Left lung (tissue), 10 donors: ENCODE data around the gene GLIS1. TPM values are rescaled to one million over a fixed set of nuclear protein-coding genes. Genes with fewer than 3 reads are reported as not detected.
A peak's percentile ranks its signal among the peaks of the same experiment; 100 is the strongest.

ENCODE experiments used
- ATAC-seq: fragments of 200-7000 bp; cut with Tn5 transposase; one replicate; pipeline ENCODE4 v1.9.1; 2020; ENCODE audit warnings: moderate library complexity
- DNase-seq, 4 donors: peaks; one replicate each; pipeline ENCODE4 v3.0.0-alpha.2; 2013 to 2020
- H3K27ac ChIP-seq, 2 donors: fragments of 200-600 bp; sonication (generic) in 1 of 2; one replicate each; pipeline versions ENCODE4 v1.5.0 to v1.8.0; 2020 to 2021
- H3K27me3 ChIP-seq, 2 donors: fragments of 200-600 bp; sonication (generic) in 1 of 2; one replicate each; pipeline versions ENCODE4 v1.5.0 to v1.8.0; 2020 to 2021
- H3K36me3 ChIP-seq, 2 donors: fragments of 200-600 bp; sonication (generic) in 1 of 2; one replicate each; pipeline versions ENCODE4 v1.5.0 to v1.8.0; 2020 to 2021
- H3K4me1 ChIP-seq, 2 donors: fragments of 200-600 bp; one replicate each; pipeline ENCODE4 v1.8.0; 2021
- H3K4me3 ChIP-seq, 2 donors: fragments of 200-600 bp; sonication (generic) in 1 of 2; one replicate each; pipeline versions ENCODE4 v1.5.0 to v1.8.0; 2020 to 2021; ENCODE audit warnings: mild to moderate bottlenecking in 1 of 2
- H3K9me3 ChIP-seq, 2 donors: fragments of 200-600 bp; sonication (generic) in 1 of 2; one replicate each; pipeline versions ENCODE4 v1.5.0 to v1.8.0; 2020 to 2021
- intact Hi-C, 2 donors: fragments of 100-400 bp; cut with DNase I; formaldehyde crosslinking; loops; one replicate each; pipeline versions ENCODE4 v1.11.2 to v1.14.2; 2022
- polyA plus RNA-seq, 6 donors: library from polyadenylated mRNA; unstranded; fragments of 120-200 nt; gene quantifications; one replicate each; pipeline ENCODE4 v1.2.1, GENCODE V29; 2013; ENCODE audit not compliant: insufficient read length in 6 of 6
- total RNA-seq, 2 donors: library from RNA; stranded (reverse); fragmentation: NEBNext Ultra II Directional; extraction: Animal tissue kit (Norgen Biotek cat#: 25700); gene quantifications; one replicate each; pipeline ENCODE4 v1.2.1, GENCODE V29; 2021
- TF ChIP-seq, protein P1 (sequence below), 2 donors: fragments of 200-600 bp; sonication (generic) in 1 of 2; IDR thresholded peaks; one replicate each; pipeline versions ENCODE4 v1.5.0 to v1.8.0; 2021; ENCODE audit warnings: antibody characterized with exemption in 2 of 2
- donor health status: DM: no; HTN: yes; CAD: no.
- donor health status: DM: no; HTN: no; CAD: no.

The GLIS1 gene
- total and polyA plus RNA-seq, 8 donors = 0.06 to 0.16 (median 0.12) TPM; not detected in 4

DNA sequence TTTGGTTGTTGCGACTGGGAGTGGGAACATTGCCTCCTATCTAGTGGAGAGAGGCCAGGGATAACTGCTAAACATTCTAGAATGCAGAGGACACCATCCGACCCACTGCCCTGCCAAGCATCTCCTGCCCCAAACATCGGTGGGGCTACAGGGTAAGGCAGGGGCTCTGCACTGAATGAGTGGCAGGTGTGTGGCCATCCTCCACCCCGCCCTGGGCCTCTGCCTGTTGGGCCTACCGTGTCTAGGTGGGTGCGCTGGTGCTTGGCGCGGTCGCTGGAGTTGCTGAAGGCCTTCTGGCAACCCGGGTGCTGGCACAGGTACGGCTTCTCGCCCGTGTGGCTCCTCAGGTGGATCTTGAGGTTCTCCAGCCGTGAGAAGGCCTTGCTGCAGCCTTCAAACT lies 209.4 kb downstream of the GLIS1 start:
- H3K9me3 ChIP-seq = no peaks in the 10 kb centered on the region
- H3K27ac ChIP-seq = no peak overlapping the region
- no peaks in the 10 kb centered on the region for H3K4me1 ChIP-seq
- TF ChIP-seq, protein P1, sequence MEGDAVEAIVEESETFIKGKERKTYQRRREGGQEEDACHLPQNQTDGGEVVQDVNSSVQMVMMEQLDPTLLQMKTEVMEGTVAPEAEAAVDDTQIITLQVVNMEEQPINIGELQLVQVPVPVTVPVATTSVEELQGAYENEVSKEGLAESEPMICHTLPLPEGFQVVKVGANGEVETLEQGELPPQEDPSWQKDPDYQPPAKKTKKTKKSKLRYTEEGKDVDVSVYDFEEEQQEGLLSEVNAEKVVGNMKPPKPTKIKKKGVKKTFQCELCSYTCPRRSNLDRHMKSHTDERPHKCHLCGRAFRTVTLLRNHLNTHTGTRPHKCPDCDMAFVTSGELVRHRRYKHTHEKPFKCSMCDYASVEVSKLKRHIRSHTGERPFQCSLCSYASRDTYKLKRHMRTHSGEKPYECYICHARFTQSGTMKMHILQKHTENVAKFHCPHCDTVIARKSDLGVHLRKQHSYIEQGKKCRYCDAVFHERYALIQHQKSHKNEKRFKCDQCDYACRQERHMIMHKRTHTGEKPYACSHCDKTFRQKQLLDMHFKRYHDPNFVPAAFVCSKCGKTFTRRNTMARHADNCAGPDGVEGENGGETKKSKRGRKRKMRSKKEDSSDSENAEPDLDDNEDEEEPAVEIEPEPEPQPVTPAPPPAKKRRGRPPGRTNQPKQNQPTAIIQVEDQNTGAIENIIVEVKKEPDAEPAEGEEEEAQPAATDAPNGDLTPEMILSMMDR (IDR thresholded peaks at IDR 0.05) = no peak
- ATAC-seq (no peak), DNase-seq (no peak)
- no peaks in the 10 kb centered on the region for H3K36me3 ChIP-seq
- intact Hi-C loops = no loop called here
- peaks cover 0 to 4% of the 10 kb centered on the region in 2 donors for H3K27me3 ChIP-seq
- H3K4me3 ChIP-seq = no peak overlapping the region

DNA sequence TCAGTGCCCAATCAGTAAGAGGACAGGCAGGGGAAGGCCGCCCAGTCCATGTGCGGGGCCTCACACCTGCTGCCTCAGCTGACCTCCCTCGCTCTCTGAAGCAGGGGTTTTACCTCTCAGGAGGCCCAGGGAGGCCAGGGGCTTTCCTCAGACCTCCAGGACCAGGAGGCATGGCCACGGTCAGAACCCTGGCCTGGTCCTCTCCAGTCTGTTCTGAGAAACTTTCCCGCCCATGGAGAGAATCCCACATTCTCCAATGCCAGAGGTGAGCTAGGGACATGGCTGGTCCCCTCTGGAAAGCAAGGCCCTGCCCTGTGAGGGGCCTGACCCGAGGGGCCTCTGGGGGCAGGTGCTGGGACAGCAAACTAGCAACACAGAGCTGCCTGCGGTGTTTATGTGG lies 211.6 kb downstream of the GLIS1 start:
- H3K36me3 ChIP-seq = no peaks in the 10 kb centered on the region
- no peak overlapping the region for H3K27ac ChIP-seq
- no peaks in the 10 kb centered on the region for H3K4me1 ChIP-seq
- H3K27me3 ChIP-seq = no peaks in the 10 kb centered on the region
- intact Hi-C loops = no loop called here
- DNase-seq (no peak), ATAC-seq (no peak)
- H3K9me3 ChIP-seq = no peaks in the 10 kb centered on the region
- H3K4me3 ChIP-seq = no peak overlapping the region
- TF ChIP-seq, protein P1 (IDR thresholded peaks at IDR 0.05) = no peak

DNA sequence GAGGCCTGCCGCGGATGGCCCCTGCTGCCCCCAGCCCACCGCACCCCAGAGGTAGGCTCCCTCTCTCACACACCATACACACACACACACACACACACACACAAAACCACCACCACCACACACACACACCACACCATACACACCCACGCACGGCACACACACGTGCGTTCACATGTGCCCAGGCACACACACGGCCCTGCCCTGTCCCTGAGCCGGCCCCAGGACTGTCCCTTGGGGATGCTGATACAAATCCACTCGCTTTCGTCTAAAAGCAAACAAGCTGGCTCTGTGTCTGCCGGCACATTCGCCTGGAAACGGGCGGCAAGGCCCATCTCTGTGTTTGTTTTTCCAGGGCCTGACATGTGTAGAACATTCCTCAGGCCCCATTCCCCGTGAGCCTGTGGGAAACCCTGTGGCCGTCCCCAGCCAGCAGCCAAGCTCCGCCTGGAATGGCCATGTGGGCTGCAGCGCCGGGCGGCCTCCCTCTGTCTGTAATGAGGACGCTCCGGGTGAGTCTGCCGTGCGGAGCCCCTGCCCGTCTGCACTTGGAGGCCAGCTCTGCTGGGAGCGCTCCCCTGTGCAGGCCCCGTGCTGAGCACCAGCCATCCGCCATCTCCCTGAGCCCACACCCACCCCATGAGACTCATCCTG lies 212.4 kb downstream of the GLIS1 start:
- H3K4me3 ChIP-seq = no peak overlapping the region
- H3K27me3 ChIP-seq = no peaks in the 10 kb centered on the region
- intact Hi-C loops = no loop called here
- TF ChIP-seq, protein P1 (IDR thresholded peaks at IDR 0.05) = no peak
- ATAC-seq (peak; percentile 78), DNase-seq (peak in 3 of 4 donors; percentile 57 to 76 (median 58))
- H3K9me3 ChIP-seq = no peaks in the 10 kb centered on the region
- H3K27ac ChIP-seq = no peak overlapping the region
- H3K4me1 ChIP-seq = no peaks in the 10 kb centered on the region
- H3K36me3 ChIP-seq = no peaks in the 10 kb centered on the region

DNA sequence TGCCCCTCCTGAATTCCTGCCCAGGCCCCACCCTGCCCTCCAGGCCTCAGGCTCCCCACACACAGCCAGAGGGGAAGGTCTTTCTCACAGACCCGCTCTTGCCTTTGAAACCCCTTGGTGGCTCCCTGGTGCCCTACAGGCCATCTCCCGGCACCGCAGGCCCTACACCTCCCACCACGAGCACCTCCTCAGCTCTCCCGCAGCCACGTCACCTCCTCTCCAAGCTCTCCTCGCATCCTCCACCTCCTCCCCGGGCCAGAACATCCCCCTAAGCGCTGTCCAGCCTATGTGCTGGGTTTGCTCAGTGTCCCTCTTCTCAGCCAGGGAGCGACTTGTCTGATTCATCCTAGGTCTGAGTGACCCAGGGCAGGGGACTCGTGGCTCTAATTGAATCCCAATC lies 213.4 kb downstream of the GLIS1 start:
- TF ChIP-seq, protein P1 (IDR thresholded peaks at IDR 0.05) = no peak
- intact Hi-C loops = no loop called here
- Histone ChIP-seq H3K36me3 (no peaks in the 10 kb centered on the region), H3K9me3 (no peaks in the 10 kb centered on the region), H3K27me3 (no peaks in the 10 kb centered on the region), H3K4me1 (no peaks in the 10 kb centered on the region), H3K4me3 (no peak overlapping the region), H3K27ac (no peak overlapping the region)
- DNase-seq = no peak
- ATAC-seq = no peak

DNA sequence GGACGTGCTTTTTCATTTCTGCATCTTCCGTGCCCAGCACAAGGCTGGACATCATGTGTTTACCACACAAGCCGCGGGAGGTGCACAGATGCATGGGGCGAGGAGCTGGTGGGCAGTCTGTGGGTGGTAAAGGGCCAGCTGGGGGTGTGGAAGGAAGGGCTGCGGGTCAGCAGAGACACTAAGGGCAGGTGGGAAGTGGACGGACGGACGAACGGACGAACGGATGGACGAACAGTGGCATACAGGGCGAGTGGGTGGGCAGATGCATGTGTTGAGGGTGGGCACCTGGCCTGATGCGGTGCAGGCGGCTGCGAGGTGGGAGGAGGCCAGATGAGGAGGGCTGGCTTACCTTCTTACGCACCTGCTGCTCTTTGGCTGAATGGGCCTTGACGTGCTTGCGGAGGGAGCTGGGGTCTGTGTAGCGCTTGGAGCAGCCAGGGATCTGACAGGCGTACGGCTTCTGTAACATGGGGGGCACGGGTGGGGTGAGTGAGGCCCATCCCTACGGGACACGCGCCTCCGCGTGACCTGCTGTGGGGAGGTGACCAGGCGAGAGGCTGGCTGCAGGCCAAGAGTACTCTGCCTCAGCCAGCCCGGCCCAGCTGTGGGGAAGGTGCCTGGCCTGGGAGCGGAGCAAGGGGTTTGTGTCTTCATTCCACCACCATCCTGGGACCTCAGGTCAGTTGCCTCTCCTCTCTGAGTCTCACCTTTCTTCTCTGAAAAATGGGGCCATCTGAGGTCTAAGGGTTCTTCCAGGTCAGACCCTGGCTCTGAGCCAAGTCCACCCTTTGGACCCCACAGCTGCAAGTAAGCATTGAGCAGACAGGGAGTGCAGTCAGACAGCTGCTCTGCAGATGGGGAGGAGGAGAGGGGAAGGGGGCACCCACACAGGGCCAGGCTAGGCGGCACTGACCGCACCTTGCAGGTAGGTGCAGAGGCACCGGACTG lies 214.3 kb downstream of the GLIS1 start:
- Histone ChIP-seq H3K27me3 (no peaks in the 10 kb centered on the region), H3K27ac (no peak overlapping the region), H3K9me3 (no peaks in the 10 kb centered on the region), H3K4me3 (no peak overlapping the region), H3K4me1 (no peaks in the 10 kb centered on the region), H3K36me3 (no peaks in the 10 kb centered on the region)
- intact Hi-C loops = no loop called here
- DNase-seq (peak in 2 of 4 donors; percentile 22 to 57), ATAC-seq (no peak)
- TF ChIP-seq, protein P1 (IDR thresholded peaks at IDR 0.05) = no peak
